Jurkat, Clone E6-1 (cell line): Measurements from ENCODE around the gene CPLX3.

Experiments used
- DNase-seq: peaks from one replicate; pipeline ENCODE4 v3.0.0-alpha.2; 2011; ENCODE audit warnings: low read depth, low spot score
- H3K4me3 ChIP-seq: 2 replicates; pipeline ENCODE4 v1.5.1; 2011; ENCODE audit warnings: mild to moderate bottlenecking, low read length, control low read depth, moderate library complexity

Gene CPLX3

GRCh38 chr15:74839526-74840395, 13.3 kb downstream of the CPLX3 start:
- no peak overlapping the region for H3K4me3 ChIP-seq
- DNase-seq, result no peak

- DNase-seq, result no peak
- no peak overlapping the region for H3K4me3 ChIP-seq
Measured at GRCh38 chr15:74840851-74841775, 14.7 kb downstream of the CPLX3 start.

DNA sequence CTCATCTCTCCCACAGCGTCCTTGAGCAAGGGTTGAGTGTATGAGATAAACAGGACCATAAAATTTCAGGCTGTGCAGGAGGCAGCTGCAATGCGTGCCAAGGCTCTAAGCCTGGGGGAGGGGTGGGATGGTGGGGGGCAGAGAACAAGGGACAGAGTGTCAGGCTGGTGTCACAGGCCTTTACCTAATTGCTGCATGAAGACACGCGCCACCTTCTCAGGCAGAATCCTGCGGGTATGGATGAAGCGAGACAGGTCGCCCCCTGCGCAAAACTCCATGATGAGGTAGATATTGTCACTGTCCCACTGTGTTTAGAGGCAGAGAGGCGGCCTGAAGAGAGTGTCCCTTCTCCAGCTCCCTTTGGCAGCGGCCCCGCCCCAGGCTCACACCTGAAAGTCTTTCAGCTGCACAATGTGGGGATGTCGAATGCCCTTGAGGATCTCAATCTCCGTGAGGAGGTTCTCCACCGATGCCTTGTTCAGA, 15.5 kb downstream of the CPLX3 start:
- peak overlapping the region; percentile 86 for H3K4me3 ChIP-seq
- no peak for DNase-seq

DNA sequence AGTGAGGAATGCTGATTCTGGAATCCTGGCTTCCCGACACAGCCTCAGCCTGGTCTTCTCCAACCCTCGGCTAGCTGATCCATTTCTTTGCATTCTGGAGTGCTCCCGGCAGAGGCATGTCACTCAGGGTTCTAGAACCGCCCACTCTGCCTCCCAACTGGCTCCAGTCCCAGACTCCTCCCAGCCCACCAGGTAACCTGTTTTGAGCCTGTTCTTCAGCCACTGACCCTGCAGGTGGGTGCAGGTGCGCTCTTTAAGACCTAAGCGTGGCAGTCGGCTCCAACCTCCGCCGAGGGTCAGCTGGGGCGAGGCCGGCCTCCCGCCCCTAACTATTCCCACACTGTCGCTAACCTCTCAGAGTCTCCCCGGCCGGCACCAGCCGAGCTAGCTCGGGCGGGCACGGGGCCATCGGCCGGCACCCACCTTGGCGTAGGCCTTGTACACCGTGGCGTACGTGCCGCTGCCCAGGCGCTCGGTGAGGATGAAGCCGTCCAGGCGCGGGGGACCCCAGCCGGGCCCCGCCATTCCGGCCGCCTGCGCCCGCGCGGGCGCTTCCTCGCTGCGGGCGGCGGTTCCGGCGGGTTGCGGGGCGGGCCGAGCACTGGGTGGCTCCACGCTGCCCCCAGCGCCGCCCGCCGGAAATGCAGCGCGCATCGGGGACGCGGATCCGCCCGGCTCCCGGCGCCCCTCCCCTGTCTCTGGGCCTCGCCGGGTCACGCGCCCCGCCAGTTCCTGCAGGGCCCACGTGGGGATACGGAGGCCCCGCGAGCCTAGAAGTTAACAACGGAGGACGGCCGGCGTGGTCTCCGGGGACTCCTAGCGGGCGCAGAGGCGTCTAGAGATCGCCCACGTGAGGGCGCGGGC, 16.4 kb downstream of the CPLX3 start, which contains the start of gene ULK3:
TSS of gene ULK3 (minus strand) at position 576 of the 864 bp plus-strand sequence. CDS start at position 525, 51 bp downstream.
- peak within 1 kb of the TSS; percentile 86 for H3K4me3 ChIP-seq
- peak; percentile 80 for DNase-seq

- H3K4me3 ChIP-seq, result peak overlapping the region; percentile 86
- no peak for DNase-seq
Measured at GRCh38 chr15:74843445-74843828, 17.0 kb downstream of the CPLX3 start.

GRCh38 chr15:74843891-74844299, 17.5 kb downstream of the CPLX3 start:
- peak overlapping the region; percentile 86 for H3K4me3 ChIP-seq
- DNase-seq, result no peak

GRCh38 chr15:74844319-74845207, 18.1 kb downstream of the CPLX3 start:
- DNase-seq, result no peak
- H3K4me3 ChIP-seq, result peak overlapping the region; percentile 27

DNA sequence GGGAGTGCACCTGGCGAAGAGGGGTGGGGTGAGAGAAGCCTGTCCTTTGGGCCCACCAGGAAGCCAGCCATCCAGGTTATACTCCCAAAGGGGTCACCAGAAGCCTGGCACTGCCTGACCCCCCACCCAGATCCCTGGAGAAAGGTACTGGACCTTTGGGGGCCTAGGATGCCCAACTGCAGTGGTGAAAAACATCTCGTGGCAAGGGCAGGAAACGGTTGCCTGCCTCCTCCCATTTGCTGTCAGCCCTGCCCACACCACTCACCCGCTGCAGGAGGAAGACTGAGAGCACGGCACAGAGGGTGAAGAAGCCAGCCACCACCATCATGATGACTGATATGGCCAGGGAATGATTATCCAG, 18.8 kb downstream of the CPLX3 start:
- peak; percentile 61 for DNase-seq
- H3K4me3 ChIP-seq, result peak overlapping the region; percentile 27

DNA sequence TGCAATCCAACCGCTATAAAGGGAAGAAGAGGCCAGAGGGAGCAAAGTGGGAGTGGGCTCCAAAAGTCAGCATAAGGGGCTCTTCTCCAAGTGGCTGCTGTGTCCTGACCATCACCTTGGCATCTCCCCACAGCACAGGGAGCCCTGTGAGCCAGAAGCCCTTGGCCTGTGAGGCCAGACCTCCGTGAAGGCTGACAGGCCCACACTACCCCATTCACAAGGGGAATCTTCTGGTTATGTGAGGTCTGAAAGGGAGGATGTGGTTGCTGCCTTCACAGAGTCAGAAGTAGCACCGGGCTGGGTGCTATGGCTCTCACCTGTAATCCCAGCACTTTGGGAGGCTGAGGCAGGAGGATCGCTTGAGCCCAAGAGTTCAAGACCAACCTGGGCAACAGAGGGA, 19.2 kb downstream of the CPLX3 start:
- peak overlapping the region; percentile 27 for H3K4me3 ChIP-seq
- peak; percentile 67 for DNase-seq

DNA sequence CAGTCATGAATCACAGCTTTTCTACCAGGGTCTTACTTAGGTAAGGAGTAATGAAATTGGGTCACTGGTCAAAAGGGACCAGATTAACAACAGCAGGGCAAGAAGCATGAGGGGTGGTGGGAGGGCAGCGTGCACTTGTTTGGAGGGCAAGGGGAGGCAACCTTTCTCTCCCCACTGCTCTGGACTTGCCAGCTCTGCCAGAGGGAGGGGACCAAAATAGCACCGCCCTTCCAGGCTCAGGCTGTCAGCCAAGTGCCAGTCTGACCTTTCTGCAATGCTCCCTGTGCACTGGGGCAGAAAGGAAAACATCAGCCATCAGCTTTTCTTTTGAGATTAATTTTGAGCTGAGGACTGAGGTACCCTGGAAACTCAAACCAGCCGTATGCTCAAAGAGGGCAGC, 21.0 kb downstream of the CPLX3 start:
- no peak overlapping the region for H3K4me3 ChIP-seq
- no peak for DNase-seq

DNA sequence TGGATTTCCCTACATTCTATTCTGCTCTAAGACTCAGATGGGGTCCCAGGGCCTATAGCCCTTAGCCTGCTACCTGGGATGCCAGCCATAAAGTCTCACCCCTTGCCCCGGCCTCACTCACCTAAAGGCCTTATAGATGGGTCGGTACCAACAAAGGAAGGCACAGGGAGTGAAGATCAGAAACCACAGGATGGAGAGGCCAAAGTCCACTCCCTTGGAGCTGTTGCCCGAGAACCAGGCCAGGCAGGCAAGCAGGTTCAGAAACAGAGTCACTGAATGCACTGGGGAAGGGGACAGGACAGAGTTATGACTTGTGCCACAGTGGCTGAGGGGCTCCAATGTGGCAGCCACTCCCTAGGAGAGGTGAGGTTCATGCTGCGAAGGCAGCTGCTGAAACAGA, 24.0 kb downstream of the CPLX3 start:
- DNase-seq, result no peak
- H3K4me3 ChIP-seq, result no peak overlapping the region

DNA sequence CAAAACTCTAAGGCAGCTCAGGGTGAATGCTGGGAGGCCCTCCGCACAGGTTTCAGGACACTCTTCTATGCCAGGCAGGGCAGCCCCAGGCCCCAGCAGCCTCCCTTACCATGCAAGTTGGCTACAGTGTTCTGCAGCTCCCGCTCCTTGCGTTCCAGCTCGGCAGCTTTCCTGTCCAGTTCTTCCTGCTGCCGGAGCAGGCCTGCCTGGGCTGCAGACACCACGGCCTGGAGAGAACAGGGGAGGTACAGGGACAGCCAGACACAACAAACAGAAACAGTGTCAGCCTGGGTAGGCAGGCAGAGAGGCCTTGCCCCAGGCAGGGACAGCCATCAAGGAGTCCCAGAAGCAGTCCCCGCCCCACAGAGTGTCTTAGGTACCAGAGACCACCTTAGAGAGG, 25.5 kb downstream of the CPLX3 start:
- no peak overlapping the region for H3K4me3 ChIP-seq
- no peak for DNase-seq

DNA sequence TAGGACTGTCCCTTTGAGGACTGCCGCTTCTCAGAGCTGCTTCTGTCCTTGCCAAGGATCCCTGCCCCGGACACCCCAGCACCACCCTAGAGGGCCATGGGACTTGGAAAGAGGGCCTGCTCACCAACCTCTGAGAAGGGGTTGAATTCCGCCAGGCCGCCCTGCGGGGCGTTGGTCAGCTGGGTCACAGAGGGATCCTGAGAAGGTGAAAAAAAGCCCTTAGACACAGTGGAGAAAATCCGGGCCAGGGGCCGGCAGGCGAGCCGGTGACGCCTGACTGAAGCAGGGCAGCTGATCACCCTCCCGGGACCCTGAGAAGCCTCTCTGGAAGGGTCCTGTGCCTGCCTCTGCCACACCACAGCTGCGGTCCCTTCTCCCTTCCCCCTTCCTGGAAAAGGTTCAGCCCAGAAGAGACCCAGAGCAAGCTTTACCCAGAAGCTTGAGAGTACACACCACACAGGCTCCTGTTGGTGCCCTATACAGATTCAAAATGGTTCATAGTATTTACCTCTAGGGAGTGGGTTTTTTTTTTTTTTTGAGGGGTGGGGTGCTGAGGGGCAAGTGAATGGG, 28.1 kb downstream of the CPLX3 start:
- no peak overlapping the region for H3K4me3 ChIP-seq
- DNase-seq, result no peak

GRCh38 chr15:74855857-74856256, 29.4 kb downstream of the CPLX3 start:
- DNase-seq, result no peak
- H3K4me3 ChIP-seq, result no peak overlapping the region

GRCh38 chr15:74856537-74856936, 30.1 kb downstream of the CPLX3 start:
- H3K4me3 ChIP-seq, result no peak overlapping the region
- no peak for DNase-seq

DNA sequence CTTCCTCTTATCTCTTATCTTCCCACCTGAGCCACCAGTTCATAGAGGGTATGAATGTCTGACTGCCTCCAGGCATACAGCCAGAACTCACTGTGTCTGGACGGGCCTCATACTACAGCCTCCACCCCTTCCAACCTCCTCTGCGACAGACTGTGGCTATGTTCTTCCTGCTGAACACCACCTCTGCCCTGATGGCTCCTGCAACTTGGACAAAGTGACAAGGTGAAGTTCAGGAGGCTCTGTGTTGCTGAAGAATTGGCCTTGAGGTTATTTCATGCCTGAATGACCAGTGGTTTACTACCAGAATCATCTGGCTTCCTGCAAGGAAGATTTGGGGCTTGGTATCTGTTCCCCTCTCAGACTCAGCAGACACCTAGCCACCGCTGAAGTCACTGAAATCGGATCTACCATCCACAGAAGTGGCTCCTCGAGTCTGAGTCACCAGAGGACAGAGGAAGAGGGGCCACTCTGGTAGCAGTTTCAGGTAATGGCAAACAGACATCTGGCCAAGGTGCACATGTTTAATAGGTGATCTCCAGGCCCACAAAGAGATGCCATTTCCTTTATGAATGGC, 30.7 kb downstream of the CPLX3 start:
- H3K4me3 ChIP-seq, result no peak overlapping the region
- DNase-seq, result no peak

DNA sequence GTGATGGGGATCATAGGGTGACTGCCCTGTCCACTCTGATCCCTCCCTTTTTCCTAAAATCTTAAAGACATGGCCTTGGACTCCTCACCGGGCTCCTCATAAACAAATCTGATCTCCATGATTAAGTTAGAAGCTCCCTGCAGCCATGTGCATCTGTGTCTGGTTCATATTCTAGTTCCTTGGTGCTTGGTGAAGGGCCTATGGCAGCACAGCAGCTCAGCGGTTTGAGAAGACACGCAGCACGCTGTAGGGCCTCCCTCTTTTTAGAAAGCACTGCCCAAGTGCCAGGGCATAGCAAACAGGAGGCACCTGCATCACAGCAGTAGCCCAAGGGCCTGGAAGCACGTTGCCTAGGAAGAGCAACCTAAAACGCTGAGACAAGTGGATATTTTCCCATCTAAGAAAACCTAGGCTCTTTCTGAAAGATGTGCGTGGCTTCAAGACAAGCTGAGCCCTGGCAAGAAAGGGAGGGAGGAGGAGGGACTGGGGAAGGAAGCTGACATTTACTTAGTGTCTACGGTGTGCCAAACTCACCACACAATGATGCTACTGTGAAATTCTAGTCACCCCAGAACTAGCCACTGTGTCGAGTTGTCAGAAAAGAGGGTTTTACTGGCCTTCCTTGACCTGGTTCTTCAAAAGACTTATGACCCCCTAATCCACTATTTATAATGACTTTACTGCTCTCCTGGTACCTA, 31.4 kb downstream of the CPLX3 start:
- H3K4me3 ChIP-seq, result no peak overlapping the region
- DNase-seq, result no peak
